Suppressor macrophage treated with lipopolysaccharide for 4 hours (primary cell): ENCODE data around the gene PLPP7.
"Not testable (repeated sequence)": the region's sequence is repeated elsewhere in the genome, so short reads cannot be mapped to it uniquely, and the experiment has no call there.

ENCODE experiments used
- DNase-seq: peaks from one replicate; pipeline ENCODE4 v3.0.0-alpha.2; 2020

The PLPP7 gene

DNA sequence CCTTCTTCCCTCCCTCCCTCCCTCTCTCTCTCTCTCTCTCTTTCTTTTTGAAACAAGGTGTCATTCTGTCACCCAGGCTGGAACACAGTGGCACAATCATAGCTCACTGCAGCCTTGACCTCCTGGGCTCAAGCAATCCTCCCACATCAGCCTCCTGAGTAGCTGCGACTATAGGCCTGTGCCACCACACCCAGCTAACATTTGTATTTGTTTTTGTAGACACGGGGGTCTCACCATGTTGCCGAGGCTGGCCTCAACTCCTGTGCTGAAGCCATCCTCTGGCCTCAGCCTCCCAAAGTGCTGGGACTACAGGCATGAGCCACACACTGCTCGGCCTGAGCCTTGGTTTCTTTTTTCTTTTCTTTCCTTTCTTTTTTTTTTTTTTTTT is 45.8 kb downstream of the PLPP7 start:
- DNase-seq = no peak

DNA sequence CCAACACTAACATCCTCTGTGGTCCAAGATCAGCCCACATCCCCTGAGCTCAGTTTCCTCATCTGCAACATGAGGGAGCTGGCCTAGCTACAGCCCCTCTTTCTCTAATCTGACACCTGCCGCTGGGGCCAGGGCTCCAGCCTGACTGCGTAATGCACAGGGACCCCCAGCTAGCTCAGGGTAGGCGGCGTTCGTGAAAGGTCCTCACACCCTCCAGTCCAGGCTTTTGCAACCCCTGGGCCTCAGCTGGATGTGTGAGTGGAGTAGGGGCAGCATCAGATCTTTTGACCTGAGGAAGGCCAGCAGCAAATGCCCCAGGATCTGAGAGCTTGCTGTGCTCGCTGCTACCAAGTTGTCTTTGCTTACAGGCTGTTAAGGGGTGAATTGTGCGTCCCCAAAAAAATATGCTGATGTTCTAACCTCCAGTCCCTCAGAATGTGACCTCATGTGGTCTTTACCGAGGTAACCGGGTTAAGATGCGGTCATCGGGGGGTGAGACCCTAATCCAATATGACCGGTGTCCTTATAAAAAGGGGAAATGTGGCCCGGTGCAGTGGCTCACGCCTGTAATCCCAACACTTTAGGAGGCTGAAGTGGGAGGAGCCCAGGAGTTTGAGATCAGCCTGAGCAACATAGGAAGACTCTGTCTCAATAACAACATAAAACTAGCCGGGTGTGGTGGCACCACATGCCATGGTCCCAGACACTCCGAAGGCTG is 47.8 kb downstream of the PLPP7 start:
- no peak for DNase-seq

DNA sequence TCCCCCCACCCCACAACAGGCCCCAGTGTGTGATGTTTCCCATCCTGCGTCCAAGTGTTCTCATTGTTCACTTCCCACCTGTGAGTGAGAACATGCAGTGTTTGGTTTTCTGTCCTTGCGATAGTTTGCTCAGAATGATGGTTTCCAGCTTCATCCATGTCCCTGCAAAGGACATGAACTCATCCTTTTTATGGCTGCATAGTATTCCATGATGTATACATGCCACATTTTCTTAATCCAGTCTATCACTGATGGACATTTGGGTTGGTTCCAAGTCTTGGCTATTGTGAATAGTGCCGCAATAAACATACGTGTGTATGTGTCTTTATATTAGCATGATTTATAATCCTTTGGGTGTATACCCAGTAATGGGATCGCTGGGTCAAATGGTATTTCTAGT is 49.7 kb downstream of the PLPP7 start:
- DNase-seq = not testable (repeated sequence)

DNA sequence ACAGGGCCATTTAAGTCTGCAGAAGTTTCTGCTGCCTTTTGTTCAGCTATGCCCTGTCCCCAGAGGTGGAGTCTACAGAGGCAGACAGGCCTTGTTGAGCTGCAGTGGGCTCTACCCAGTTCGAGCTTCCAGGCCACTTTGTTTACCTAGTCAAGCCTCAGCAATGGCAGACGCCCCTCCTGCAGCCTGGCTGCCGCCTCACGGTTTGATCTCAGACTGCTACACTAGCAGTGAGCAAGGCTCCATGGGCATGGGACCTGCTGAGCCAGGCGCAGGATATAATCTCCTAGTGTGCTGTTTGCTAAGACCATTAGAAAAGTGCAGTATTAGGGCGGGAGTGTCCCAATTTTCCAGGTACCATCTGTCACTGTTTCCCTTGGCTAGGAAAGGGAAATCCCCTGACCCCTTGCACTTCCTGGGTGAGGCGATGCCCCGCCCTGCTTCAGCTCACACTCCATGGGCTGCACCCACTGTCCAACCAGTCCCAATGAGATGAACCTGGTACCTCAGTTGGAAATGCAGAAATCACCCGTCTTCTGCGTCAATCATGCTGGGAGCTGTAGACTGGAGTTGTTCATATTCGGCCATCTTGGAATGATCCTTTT is 55.5 kb downstream of the PLPP7 start:
- DNase-seq = not testable (repeated sequence)

DNA sequence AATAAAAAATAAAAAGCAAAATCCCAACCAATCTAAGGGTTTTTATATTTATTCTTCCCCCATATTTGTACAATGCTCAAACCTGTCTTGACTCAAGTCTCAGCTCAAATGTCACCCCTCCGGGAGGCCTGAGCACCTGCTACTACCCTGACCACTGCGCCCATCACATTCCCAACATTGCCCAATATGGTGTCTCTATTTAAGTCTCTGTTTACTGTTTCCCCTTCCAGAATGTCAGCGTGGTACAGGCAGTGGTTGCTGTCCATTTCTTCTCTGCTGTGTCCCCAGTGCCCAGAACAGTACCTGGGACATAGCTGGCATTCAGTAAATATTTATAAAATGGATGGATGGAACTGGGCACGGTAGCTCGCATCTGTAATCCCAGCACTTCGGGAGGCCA is 57.0 kb downstream of the PLPP7 start:
- no peak for DNase-seq

DNA sequence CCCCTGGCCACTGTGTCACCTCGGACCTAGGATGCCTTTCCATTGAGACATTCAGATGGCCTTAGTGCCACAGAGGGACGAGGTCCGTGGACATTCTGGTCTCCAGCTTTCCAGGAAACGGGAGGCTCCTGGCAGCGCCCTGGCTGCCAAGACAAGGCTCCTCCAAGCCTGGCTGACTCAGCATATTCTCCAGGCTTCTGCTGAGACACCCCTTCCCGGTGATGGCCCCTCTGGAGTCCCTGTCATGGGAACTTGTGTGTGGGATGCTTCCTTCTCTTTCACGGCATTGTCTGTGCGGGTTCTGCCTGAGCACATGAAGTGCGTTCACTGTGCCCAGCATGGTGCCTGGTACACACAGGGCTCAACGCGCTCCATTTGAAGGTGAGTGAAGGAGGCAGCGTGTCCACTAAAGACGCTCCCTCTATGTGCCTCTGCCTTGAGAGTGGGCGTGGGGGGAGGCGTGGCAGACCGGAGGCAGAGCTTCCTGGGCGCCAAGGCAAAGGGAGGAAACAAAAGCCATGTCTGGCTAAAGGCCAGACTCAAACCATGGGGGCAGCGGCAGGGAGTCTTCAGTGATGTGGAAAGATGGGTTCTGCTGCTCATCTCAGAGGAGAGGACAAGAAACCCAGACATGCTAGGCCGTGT is 58.0 kb downstream of the PLPP7 start:
- no peak for DNase-seq

DNA sequence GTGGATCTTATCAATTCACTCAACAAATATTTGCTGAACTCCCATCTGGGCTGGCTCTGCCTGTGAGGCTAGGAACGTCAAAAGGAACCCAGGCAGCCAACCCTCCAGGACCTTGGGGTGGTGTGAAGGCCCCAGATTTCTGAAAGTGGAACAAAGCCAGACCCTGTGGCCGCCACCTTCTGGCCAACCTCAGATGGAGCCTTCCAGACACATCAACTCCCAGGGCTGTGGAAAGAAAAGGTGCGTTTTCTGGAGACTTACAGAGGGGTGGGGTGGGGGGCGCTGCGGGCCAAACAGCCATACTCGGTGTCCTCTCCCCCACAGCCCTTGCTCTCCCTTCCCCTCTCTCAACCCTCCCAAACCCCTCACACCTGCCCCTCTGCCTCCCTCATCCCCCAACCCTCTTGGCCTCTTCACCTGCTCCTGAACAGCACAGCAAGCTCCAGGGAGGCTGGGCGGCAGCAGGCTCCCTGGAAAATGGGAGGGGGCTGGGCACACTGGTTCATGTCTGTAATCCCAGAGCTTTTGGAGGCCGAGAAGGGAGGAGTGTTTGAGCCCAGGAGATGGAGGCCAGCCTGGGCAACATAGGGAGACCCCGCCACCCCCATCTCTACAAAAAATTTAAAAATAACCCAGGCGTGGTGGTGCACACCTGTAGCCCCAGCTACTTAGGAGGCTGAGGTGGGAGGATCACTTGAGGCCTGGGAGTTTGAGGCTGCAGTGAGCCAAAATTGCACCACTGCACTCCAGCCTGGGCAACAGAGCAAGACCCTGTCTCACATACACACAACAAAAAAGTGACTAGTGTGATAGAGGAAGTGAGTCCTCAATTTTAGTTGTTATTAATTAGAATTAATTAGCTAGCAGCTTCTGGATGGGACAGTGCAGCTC is 59.4 kb downstream of the PLPP7 start:
- no peak for DNase-seq

DNA sequence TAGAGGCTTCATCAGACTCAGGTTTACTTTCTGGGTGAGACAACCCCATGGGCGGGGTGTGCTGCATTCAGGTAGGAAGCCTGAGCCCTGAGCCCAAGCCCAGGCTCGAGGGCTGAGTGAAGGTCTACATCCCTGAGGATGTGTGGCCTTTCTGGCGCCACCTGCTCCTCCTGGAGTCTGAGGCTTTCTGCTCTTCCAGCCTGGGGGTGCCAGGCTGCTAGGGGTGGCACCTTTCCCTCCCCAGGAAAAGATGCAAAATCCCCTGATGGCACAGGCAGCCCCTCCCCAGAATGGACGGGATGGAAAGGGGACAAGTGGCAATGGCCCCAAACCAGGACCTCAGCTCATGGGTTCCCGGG is 60.0 kb downstream of the PLPP7 start:
- DNase-seq = no peak

DNA sequence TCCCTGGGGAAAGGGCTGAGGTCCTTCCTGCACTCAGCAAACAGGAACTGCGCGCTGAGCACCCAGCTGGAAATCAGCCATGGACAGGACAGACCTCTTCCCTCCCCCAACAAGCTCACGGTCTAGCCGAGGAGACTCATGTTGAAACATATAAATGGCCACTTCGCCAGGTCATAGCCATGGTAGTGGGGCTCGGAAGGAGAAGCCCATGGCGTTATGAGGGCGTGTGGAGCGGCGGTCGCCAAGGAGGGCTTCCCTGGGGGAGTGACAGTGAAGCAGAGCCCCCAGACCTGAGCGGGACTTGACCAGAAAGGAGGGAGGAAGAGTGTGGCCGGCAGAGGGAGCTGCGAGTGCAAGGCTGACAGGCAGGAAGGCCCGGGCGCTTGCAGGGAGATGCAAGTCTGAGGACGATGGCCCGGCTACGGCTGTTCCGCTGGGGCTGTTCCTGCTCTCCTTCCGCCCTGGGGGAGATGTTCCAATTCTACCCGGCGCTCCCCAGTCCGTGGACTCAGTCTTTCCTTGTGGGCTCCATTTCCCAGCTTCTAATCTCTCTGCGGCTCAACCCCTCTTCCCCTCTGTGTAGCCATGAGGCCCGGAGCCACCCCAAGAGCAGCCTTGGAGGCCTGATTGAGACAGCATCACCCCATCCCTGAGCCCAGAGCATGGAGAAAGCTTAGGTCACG is 60.5 kb downstream of the PLPP7 start:
- DNase-seq = peak; percentile 87

DNA sequence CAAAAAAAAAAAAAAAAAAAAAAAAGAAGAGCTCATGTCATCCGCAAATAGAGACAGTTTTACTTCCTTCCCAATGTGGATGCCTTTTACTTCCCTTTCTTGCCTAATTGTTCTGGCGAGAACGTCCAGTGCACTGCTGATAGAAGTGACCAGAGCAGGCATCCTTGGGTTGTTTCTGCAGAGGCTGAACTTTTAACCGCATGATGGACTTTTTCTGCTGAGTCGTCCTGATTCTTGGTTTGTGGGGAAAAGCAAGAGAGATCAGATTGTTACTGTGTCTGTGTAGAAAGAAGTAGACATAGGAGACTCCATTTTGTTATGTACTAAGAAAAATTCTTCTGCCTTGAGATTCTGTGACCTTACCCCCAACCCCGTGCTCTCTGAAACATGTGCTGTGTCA is 67.0 kb downstream of the PLPP7 start:
- DNase-seq = peak; percentile 86

DNA sequence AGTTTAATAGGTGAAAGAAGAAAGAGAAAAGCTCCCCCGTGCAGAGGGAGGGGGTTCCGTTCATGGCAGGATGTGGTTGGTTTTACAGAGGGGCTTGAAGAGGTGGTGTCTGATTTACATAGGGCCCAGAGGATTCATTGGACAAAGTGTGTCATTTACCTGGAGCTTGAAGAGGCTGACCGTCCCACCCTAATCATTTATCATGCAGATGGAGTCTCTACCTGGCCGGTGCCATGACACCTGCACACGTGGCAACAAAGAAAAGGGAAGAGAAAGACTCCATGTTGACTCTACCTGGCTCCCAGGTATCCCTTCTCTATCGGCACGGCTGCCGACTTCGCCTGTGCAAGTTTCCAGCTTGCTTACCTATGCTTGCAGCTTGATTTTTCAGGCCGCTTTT is 69.0 kb downstream of the PLPP7 start:
- no peak for DNase-seq
